ENCODE results near the gene NR1D2. TPM values are rescaled to one million over a fixed set of nuclear protein-coding genes. Genes with fewer than 3 reads are reported as not detected.

NR1D2 gene
- total RNA-seq, 1 experiment from 2014 or later = 24.0 TPM

DNA sequence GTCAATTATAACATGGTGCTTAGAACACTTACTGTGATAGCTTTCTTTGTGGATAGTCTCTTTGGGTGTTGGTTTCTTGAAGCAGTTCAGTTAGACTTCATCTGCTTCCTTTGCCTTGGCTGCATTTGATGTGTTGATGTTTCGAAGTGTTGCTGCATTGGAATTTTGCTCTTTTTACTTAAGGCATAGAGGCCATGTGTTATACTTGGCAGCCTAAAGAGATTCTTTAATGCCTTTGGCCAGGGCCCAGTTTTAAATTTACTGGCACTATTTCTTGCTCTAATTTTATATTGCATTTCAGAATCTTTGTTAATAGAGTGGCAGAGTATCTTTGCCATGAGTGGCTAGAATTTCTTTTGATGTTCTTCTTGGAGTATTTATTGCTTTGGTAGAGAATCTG lies 21.2 kb downstream of the NR1D2 start:
- no peak for DNase-seq
- Histone ChIP-seq H2AK5ac (ENCODE audit: insufficient read length, low read length) (no peak overlapping the region), H4K5ac (ENCODE audit: insufficient read length, low read depth, low read length) (no peak overlapping the region), H4K20me1 (ENCODE audit: control insufficient read depth, insufficient read depth, insufficient read length) (no peaks in the 10 kb centered on the region), H2BK15ac (ENCODE audit: low read depth, low read length) (no peak overlapping the region), H2BK120ac (ENCODE audit: low read depth, low read length, poor library complexity, severe bottlenecking) (no peak overlapping the region), H4K8ac (replicated peaks; ENCODE audit: insufficient read length, low read depth, low read length) (no peak overlapping the region), H3K9me3 (ENCODE audit: control insufficient read depth, low read depth, low read length) (no peaks in the 10 kb centered on the region), H2BK5ac (ENCODE audit: insufficient read length, low read length) (no peak overlapping the region), H2AFZ (ENCODE audit: low read length) (no peak overlapping the region), H2BK12ac (ENCODE audit: insufficient read length, low read depth, low read length) (no peak overlapping the region), H3K27me3 (ENCODE audit: insufficient read depth, low read length) (no peaks in the 10 kb centered on the region), H3K4me2 (ENCODE audit: insufficient read depth, insufficient read length, low read length) (no peak overlapping the region), H3K4me1 (ENCODE audit: insufficient read depth, low read length) (no peaks in the 10 kb centered on the region), H3K23ac (ENCODE audit: insufficient read length, low read depth, low read length) (no peak overlapping the region), H3K56ac (ENCODE audit: insufficient read length, low read depth, low read length) (no peak overlapping the region), H3K4ac (ENCODE audit: low read depth, low read length) (no peak overlapping the region), H3K23me2 (ENCODE audit: insufficient read length, low read depth, low read length, poor library complexity, severe bottlenecking) (no peaks in the 10 kb centered on the region), H3K9ac (ENCODE audit: extremely low read depth, insufficient read length, low read length) (no peak overlapping the region), H3K79me1 (ENCODE audit: insufficient read depth, low read depth, low read length, poor library complexity, severe bottlenecking) (peaks cover 2% of the 10 kb centered on the region), H3K14ac (ENCODE audit: insufficient read depth, low read length) (no peak overlapping the region), H3K27ac (ENCODE audit: insufficient read length, low read depth, low read length) (no peak overlapping the region), H4K91ac (ENCODE audit: insufficient read length, low read depth, low read length) (no peak overlapping the region), H3K18ac (ENCODE audit: insufficient read length, low read depth, low read length) (no peak overlapping the region), H2BK20ac (ENCODE audit: low read depth, low read length, poor library complexity, severe bottlenecking) (no peak overlapping the region), H3T11ph (ENCODE audit: low read length) (no peak overlapping the region), H3K79me2 (ENCODE audit: insufficient read depth, low read length) (no peaks in the 10 kb centered on the region)
- H3K4me3 Mint-ChIP-seq = no peak overlapping the region
- H3K9me3 Mint-ChIP-seq = no peaks in the 10 kb centered on the region
- no CpG with 5 or more reads among the region's 1 CpG for WGBS (ENCODE audit: extremely low coverage, insufficient read length, low lambda C conversion rate)
- peaks cover 19 to 65% (median 63%) of the 10 kb centered on the region in 3 experiments; a peak in 6 of 7 replicates for H3K36me3 Mint-ChIP-seq (ENCODE audit: insufficient read depth in 1 of 3, low read depth in 3 of 3)
- TF ChIP-seq, protein P1, sequence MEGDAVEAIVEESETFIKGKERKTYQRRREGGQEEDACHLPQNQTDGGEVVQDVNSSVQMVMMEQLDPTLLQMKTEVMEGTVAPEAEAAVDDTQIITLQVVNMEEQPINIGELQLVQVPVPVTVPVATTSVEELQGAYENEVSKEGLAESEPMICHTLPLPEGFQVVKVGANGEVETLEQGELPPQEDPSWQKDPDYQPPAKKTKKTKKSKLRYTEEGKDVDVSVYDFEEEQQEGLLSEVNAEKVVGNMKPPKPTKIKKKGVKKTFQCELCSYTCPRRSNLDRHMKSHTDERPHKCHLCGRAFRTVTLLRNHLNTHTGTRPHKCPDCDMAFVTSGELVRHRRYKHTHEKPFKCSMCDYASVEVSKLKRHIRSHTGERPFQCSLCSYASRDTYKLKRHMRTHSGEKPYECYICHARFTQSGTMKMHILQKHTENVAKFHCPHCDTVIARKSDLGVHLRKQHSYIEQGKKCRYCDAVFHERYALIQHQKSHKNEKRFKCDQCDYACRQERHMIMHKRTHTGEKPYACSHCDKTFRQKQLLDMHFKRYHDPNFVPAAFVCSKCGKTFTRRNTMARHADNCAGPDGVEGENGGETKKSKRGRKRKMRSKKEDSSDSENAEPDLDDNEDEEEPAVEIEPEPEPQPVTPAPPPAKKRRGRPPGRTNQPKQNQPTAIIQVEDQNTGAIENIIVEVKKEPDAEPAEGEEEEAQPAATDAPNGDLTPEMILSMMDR (conservative IDR thresholded peaks at IDR 0.05) = no peak
- no peak overlapping the region for H3K27ac Mint-ChIP-seq
- H3K27me3 Mint-ChIP-seq (ENCODE audit: low read depth) = no peaks in the 10 kb centered on the region
- H3K4me1 Mint-ChIP-seq = no peaks in the 10 kb centered on the region; a peak in 1 of 4 replicates
